C4-2B (cell line): Measurements from ENCODE around the gene AMDHD2.

Experiments
- ZFX ChIP-seq: fragments of 450-650 bp; IDR thresholded peaks from 2 replicates; pipeline ENCODE4 v1.6.1; 2017
- TF ChIP-seq, protein P1 (sequence below): fragments of 450-650 bp; conservative IDR thresholded peaks from 2 replicates; pipeline ENCODE4 v1.5.1; 2017; ENCODE audit warnings: mild to moderate bottlenecking

DNA sequence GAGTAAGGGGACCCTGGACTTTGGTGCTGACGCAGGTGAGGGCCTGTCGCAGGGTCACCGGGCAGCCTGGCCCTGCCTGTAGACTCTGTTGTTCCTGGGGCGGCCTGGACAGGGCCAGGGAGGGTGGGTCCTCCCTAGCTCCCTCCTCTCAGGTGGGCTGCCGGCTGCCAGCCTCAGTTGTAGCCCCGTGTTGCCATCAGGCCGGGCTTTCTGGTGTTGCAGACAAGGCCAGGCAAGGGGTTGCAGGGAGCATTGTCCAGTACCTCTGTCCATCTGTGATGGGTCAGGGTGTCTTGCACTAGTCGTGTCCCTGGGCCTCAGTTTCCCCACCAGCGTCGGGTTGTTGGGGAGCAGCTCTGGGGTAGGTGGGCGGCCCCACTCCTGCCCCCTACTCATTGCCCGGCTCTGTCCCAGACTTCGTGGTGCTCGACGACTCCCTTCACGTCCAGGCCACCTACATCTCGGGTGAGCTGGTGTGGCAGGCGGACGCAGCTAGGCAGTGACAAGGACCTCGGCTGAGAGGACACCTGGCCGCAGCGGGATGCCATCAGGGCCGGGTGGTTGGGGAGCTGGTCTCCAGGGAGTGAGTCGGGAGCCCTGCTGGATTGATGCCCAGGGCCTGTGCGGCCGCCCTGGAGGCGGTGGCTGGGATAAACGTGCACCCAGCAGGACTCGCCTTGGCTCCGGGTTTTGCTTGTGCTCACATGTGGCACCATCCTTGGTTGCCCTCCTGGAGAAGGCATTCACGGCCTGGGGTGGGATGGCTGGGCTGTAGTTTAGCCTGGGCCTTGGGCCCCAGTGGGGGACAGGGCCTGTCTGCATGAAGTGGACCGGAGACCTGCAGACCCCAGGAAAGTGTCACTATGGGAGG lies 9.1 kb downstream of the AMDHD2 start:
- TF ChIP-seq, protein P1, sequence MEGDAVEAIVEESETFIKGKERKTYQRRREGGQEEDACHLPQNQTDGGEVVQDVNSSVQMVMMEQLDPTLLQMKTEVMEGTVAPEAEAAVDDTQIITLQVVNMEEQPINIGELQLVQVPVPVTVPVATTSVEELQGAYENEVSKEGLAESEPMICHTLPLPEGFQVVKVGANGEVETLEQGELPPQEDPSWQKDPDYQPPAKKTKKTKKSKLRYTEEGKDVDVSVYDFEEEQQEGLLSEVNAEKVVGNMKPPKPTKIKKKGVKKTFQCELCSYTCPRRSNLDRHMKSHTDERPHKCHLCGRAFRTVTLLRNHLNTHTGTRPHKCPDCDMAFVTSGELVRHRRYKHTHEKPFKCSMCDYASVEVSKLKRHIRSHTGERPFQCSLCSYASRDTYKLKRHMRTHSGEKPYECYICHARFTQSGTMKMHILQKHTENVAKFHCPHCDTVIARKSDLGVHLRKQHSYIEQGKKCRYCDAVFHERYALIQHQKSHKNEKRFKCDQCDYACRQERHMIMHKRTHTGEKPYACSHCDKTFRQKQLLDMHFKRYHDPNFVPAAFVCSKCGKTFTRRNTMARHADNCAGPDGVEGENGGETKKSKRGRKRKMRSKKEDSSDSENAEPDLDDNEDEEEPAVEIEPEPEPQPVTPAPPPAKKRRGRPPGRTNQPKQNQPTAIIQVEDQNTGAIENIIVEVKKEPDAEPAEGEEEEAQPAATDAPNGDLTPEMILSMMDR = no peak; the same call in 1 of the 2 replicates
- no peak for TF ChIP-seq ZFX
